Keratinocyte (primary cell): ENCODE measurements around the gene MFSD6. TPM values are rescaled to one million over a fixed set of nuclear protein-coding genes. Genes with fewer than 3 reads are reported as not detected.

Experiments used
- DNase-seq: peaks from one replicate; pipeline ENCODE4 v3.0.0-alpha.2; 2011; ENCODE audit warnings: low read depth, missing footprints, low spot score
- FAIRE-seq: peaks from 2 replicates; lab custom pipeline; 2011; peaks lifted over from hg19 to GRCh38; lab: Jason Lieb, UNC
- H2AFZ ChIP-seq: 2 replicates; pipeline ENCODE4 v1.6.0; 2012; ENCODE audit warnings: low read length, control low read depth, inconsistent platforms; ENCODE audit not compliant: control insufficient read depth
- H3K27ac ChIP-seq: 2 replicates; pipeline ENCODE4 v1.5.1; 2011; ENCODE audit warnings: low read length; ENCODE audit not compliant: control insufficient read depth, insufficient read depth
- H3K27me3 ChIP-seq: 3 replicates; pipeline ENCODE4 v1.6.0; 2011; ENCODE audit warnings: low read length; ENCODE audit not compliant: control insufficient read depth, insufficient read depth; ENCODE audit errors: extremely low read depth
- H3K36me3 ChIP-seq, 2 experiments: 2 replicates in 1 of 2; 3 replicates in 1 of 2; pipeline ENCODE4 v1.5.1; 2011; ENCODE audit warnings: low read length in 2 of 2, mild to moderate bottlenecking in 1 of 2; ENCODE audit not compliant: control insufficient read depth in 2 of 2, insufficient read depth in 2 of 2; ENCODE audit errors: extremely low read depth in 1 of 2
- H3K4me1 ChIP-seq: 3 replicates; pipeline ENCODE4 v1.5.1; 2011; ENCODE audit warnings: low read length; ENCODE audit not compliant: control insufficient read depth, insufficient read depth; ENCODE audit errors: extremely low read depth
- H3K4me2 ChIP-seq: 3 replicates; pipeline ENCODE4 v1.6.0; 2011; ENCODE audit warnings: low read depth, low read length; ENCODE audit not compliant: control insufficient read depth, insufficient read depth; ENCODE audit errors: extremely low read depth
- H3K4me3 ChIP-seq, 3 experiments: fragments of 200-600 bp in 1 of 3; sonication (generic) in 1 of 3; 2 replicates in 2 of 3; 3 replicates in 1 of 3; pipeline ENCODE4 v1.5.1; 2011 to 2016; ENCODE audit warnings: low read length in 3 of 3, mild to moderate bottlenecking in 3 of 3, control low read depth in 2 of 3, inconsistent platforms in 1 of 3, low read depth in 1 of 3, mixed read lengths in 1 of 3, mixed run types in 1 of 3, moderate library complexity in 1 of 3; ENCODE audit not compliant: control insufficient read depth in 2 of 3, insufficient read depth in 2 of 3; ENCODE audit errors: extremely low read depth in 1 of 3
- H3K79me2 ChIP-seq: 2 replicates; pipeline ENCODE4 v1.6.0; 2012; ENCODE audit warnings: low read length; ENCODE audit not compliant: control insufficient read depth, insufficient read depth
- H3K9ac ChIP-seq: 3 replicates; pipeline ENCODE4 v1.6.0; 2011; ENCODE audit warnings: low read length; ENCODE audit not compliant: control insufficient read depth, insufficient read depth; ENCODE audit errors: extremely low read depth
- H3K9me1 ChIP-seq: 3 replicates; pipeline ENCODE4 v1.6.0; 2011; ENCODE audit warnings: low read length; ENCODE audit not compliant: control insufficient read depth, insufficient read depth; ENCODE audit errors: extremely low read depth
- H3K9me3 ChIP-seq: 2 replicates; pipeline ENCODE4 v1.5.1; 2012; ENCODE audit warnings: low read depth, low read length; ENCODE audit not compliant: control insufficient read depth
- H4K20me1 ChIP-seq: 3 replicates; pipeline ENCODE4 v1.6.0; 2011; ENCODE audit warnings: low read length; ENCODE audit not compliant: control insufficient read depth, insufficient read depth; ENCODE audit errors: extremely low read depth
- CTCF ChIP-seq, 3 experiments: IDR thresholded peaks in 1 of 3; conservative IDR thresholded peaks in 1 of 3; optimal IDR thresholded peaks in 1 of 3; 2 replicates in 2 of 3; 3 replicates in 1 of 3; pipeline versions ENCODE3 to v1.5.1; 2011; ENCODE audit warnings: low read length in 3 of 3, mild to moderate bottlenecking in 3 of 3, moderate library complexity in 2 of 3, control low read depth in 1 of 3, inconsistent platforms in 1 of 3; ENCODE audit not compliant: insufficient read depth in 2 of 3; ENCODE audit errors: extremely low read depth in 1 of 3
- EZH2 ChIP-seq: IDR thresholded peaks from one replicate; pipeline ENCODE4 v1.6.1; 2012; ENCODE audit warnings: inconsistent platforms, mild to moderate bottlenecking, low read length, moderate library complexity
- dilution Hi-C: fragments of 300-500 bp; cut with MboI; formaldehyde crosslinking; loops from one replicate; pipeline ENCODE4 v1.7.0; 2020; ENCODE audit warnings: low sequenced_read_pairs; ENCODE audit not compliant: extremely low pct_ligation_motif_present
- polyA plus RNA-seq, 5 experiments: library from polyadenylated mRNA; depleted of rRNA in 3 of 5; stranded (reverse) in 3 of 5; stranded (forward) in 1 of 5; unstranded in 1 of 5; fragments of >200 nt; gene quantifications; 1 replicate in 1 of 5; 2 replicates in 3 of 5; 3 replicates in 1 of 5; pipeline versions ENCODE4 v1.2.1 to v1.2.3, GENCODE V29; 2011 to 2012; ENCODE audit warnings: missing spikeins in 2 of 5, low read depth in 1 of 5, low replicate concordance in 1 of 5

MFSD6 gene
- polyA plus RNA-seq, 1 donor (not counting 4 experiments of a cell fraction or from before 2014, with no cell fraction given): 11.0 TPM

GRCh38 chr2:190512539-190513095, 104.5 kb downstream of the MFSD6 start:
- Histone ChIP-seq H3K9ac (no peak overlapping the region), H3K4me2 (no peak overlapping the region), H3K9me3 (no peaks in the 10 kb centered on the region), H3K79me2 (no peaks in the 10 kb centered on the region), H4K20me1 (no peaks in the 10 kb centered on the region), H3K4me1 (no peaks in the 10 kb centered on the region), H3K27me3 (no peaks in the 10 kb centered on the region), H3K9me1 (no peaks in the 10 kb centered on the region), H3K27ac (no peak overlapping the region), H3K4me3 (no peak overlapping the region), H3K36me3 (no peaks in the 10 kb centered on the region), H2AFZ (no peak overlapping the region)
- no peak for FAIRE-seq
- no peak for DNase-seq
- dilution Hi-C loops: no loop called here
- TF ChIP-seq EZH2 (no peak), CTCF (optimal IDR thresholded peaks at IDR 0.05 in 1 of 3, IDR thresholded peaks at IDR 0.05 in 1 of 3, conservative IDR thresholded peaks at IDR 0.05 in 1 of 3; ENCODE audit: extremely low read depth in 1 of 3, insufficient read depth in 2 of 3, low read length in 3 of 3) (no peak)

DNA sequence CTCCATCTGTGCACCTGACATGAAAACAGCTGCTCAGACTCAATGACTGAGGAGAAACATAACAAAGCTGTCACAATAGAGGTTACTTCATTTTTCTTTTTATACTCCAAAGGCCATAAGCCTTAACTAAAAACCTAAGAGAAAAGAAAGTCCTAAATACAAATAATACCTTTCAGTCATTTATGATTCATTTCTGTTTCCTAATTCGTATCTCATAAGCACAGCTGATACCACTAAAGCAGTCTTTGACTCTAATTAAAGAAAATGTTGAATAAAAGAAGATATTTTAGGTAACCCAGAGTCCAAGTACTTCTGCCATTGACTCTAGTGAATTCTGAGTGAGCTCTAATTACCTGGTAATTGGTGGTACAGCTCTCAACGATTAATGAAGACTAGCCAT, 105.7 kb downstream of the MFSD6 start:
- H3K27ac ChIP-seq: no peak overlapping the region
- no peak for FAIRE-seq
- DNase-seq: no peak
- H3K9me3 ChIP-seq: no peaks in the 10 kb centered on the region
- no peaks in the 10 kb centered on the region for H3K79me2 ChIP-seq
- no peak overlapping the region for H3K4me2 ChIP-seq
- no peak overlapping the region for H3K4me3 ChIP-seq
- dilution Hi-C loops: no loop called here
- H3K9me1 ChIP-seq: no peaks in the 10 kb centered on the region
- no peak overlapping the region for H2AFZ ChIP-seq
- TF ChIP-seq EZH2 (no peak), CTCF (optimal IDR thresholded peaks at IDR 0.05 in 1 of 3, IDR thresholded peaks at IDR 0.05 in 1 of 3, conservative IDR thresholded peaks at IDR 0.05 in 1 of 3; ENCODE audit: extremely low read depth in 1 of 3, insufficient read depth in 2 of 3, low read length in 3 of 3) (no peak)
- no peaks in the 10 kb centered on the region for H4K20me1 ChIP-seq
- H3K27me3 ChIP-seq: no peaks in the 10 kb centered on the region
- H3K36me3 ChIP-seq: no peaks in the 10 kb centered on the region
- H3K4me1 ChIP-seq: no peaks in the 10 kb centered on the region
- H3K9ac ChIP-seq: no peak overlapping the region
